ENCODE results near the gene PMEPA1.
"Not testable (repeated sequence)": the region's sequence is repeated elsewhere in the genome, so short reads cannot be mapped to it uniquely, and the experiment has no call there.

The PMEPA1 gene

DNA sequence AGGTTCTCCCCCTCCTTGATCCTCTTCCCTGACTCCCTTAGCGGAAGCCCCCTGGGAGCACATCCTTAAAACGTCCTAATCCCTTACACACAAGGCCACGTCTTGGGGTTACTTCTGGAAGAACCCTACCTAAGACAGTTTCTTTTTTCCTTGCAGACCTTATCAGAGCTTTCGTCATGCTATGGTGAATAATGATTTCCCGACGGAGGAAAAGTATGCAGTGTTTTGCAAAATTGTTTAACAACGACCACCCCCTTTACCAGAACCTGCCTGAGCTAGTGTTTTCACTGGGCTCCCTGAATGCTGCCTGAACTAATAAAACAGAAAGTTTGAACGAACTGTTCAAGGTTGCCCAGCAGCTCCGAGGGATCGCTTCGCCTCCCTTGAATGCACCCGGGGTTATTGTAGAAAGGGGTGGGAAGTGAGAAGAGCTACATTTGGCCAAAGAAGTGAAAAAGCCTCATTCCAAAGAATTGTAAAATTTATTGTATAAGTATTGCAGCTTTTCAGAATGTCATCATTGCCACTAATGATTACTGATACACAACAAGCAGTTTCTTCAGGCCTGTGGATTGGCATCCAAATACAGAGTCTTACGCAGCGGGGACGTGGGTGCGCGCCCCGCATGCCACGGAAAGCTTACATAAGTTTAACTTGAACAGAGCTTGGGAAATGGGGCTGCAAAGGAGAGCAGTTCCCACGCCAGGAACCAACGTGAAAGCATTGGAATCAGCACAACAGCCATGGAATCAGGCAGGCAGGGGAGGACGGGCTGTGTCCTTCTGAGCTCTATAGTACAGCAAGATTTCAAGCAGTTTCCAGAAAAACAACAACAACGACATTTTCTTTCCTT is 61.7 kb downstream of the PMEPA1 start:
- DNase-seq: no peak

DNA sequence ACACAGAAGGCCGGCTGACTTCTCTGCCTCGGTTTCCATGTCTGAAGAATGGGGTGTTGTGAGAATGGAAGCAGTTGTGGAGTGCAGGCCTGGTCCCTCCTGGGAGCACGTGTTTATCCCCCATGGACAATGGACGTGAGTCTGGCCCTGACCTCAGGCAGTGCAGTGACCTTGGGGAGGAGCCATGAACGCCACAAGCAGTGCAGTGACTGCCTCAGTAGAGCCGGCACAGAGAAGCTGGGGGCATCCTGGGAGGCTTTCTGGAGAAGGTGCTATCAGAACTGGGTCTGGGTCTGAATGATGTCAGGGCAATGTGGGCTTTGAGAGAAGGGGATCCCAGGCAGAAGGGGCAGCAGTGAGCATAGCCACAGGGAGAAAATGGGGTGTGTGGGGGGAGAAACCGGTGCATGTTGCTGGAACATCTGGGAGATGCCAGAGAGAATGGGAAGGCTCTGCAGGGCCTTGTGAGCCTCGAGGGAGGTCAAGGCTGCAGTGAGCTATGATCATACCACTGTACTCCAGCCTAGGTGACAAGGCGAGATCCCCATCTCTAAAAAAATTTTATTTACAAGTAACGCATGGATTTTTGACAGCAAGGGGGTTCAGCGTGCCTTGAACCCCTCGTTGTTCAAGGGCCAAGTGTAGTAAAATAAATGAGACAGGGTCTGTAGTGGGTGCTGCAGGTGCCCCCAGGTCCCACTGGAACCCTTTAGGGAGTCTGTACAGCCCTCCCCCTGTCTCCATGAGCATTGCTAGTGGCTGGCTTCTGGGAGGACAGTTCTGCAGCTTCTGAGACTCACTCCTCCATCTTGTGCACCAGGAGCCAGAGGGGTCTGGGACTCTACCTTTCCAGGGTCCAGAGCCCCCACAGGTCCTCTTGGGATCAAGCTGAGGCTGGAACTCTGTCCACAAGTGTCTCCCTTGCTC is 62.5 kb downstream of the PMEPA1 start:
- no peak for DNase-seq

DNA sequence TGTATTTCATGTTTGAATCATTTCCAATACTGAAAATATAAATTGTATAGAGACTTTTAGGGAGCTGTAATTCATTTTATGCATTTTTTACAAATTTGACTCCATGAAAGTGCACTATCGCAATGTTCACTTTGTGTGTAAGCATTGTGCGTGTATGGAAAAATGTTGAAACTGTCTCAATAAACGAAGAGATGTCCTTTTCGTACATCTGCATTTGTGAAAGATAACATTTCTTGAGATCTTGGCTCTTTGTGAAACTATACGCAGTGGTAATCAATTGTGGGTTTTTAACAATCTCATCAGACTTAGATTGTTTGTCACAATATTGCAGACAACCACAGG is 70.9 kb downstream of the PMEPA1 start:
- no peak for DNase-seq

DNA sequence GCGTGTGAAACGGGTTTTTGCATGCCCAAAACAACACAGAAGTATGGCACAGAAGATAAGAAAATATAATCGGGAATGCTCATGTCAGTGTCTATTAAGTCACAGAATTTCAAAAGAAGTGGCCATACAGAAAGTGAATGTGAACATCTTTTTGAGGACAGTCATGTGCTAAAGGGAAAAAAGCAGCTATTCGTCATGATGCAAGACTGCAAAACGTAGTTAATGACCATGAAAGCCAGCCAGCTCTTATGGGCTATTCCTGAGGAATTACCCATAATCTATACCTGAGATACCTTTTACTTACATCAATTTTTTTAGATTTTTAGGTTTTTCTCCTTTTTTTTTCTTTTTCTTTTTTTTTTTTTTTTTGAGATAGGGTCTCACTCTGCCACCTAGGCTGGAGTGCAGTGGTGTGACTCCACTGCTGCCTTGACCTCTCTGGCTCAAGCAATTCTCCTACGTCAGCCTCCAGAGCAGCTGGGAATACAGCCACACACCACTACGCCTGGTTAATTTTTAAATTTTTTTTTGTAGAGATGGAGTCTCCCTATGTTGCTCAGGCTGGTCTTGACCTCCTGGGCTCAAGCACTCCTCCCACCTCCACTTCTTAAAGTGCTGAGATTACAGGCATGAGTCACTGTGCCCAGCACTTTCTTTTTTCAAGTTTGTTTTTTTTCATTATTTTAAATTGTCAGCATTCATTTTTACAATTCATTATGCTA is 71.5 kb downstream of the PMEPA1 start:
- DNase-seq: no peak

DNA sequence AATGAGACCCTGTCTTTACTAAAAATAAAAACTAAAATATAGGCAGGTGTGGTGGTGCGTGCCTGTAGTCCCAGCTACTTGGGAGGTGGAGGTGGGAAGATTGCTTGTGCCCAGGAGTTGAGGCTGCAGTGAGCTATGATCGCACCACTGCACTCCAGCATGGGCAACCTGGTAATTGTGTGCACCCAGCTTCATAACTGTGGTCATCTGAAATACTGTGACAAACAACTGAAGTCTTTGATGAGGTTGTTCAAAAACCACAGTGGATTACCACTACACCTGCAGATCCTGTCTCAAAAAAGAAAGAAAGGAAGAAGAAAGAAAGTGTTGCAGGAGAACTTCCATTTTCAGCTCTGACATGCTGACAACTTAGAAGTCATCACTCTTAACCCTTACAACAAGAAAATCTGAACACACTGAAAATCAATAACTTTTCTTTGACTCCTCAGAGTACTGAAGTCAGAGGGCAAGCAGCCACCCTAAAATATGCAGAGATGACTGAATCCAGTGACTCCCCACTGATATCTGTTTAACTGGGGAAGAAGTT is 75.8 kb downstream of the PMEPA1 start:
- DNase-seq: no peak

DNA sequence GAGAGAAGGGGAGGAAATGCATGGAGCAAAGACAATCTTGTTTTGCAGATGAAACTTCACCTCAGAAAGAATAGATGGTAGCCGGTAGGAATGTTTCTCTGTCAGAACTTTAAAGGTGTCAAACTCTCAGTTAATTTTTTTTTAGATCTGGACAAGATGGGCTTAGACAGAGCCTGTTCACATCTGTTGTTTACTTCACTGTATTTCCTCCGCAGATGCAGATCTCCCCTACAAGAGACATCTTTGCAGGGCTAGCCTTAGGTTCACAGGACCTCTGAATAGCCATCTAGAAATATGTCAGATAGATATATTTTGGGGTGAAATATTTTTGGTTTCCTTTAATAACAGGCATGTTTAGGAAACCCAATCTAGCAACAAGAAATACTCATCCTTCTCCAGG is 77.5 kb downstream of the PMEPA1 start:
- DNase-seq: no peak

DNA sequence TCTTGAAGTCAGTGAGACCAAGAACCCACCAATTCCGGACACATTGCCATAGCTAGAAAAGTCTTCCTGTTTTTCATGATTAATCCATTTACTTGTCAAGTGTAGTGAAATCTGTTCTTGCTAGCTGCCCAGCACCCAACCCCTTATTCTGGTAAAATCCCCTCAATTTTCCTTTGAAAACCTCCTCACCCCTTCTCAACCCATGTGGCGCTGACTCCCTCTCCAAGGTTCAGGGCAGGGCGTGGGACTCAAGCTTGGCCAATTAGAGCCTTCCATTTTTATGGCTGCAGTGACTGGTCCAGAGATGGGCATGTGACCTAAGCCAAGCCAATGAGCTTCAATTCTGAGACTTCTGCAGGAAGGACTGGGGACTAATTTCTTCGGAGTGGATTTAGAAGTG is 79.8 kb downstream of the PMEPA1 start:
- DNase-seq: peak; percentile 38

DNA sequence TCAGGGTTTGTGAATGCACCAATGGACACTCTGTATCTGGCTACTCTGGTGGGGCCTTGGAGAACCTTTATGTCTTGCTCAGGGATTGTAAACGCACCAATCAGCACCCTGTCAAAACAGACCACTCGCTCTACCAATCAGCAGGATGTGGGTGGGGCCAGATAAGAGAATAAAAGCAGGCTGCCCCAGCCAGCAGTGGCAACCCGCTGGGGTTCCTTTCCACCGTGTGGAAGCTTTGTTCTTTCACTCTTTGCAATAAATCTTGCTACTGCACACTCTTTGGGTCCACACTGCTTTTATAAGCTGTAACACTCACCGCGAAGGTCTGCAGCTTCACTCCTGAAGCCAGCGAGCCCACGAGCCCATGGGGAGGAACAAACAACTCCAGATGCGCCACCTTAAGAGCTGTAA is 80.3 kb downstream of the PMEPA1 start:
- peak; percentile 28 for DNase-seq

DNA sequence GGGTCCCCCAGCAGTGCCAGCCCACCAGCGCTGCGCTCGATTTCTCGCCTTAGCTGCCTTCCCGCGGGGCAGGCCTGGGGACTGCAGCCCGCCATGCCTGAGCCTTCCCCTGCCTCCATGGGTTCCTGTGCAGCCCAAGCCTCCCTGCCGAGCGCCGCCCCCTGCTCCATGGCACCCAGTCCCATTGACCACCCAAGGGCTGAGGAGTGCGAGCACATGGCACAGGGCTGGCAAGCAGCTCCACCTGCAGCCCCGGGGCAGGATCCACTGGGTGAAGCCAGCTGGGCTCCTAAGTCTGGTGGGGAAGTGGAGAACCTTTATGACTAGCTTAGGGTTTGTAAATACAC is 80.9 kb downstream of the PMEPA1 start:
- DNase-seq: not testable (repeated sequence)

DNA sequence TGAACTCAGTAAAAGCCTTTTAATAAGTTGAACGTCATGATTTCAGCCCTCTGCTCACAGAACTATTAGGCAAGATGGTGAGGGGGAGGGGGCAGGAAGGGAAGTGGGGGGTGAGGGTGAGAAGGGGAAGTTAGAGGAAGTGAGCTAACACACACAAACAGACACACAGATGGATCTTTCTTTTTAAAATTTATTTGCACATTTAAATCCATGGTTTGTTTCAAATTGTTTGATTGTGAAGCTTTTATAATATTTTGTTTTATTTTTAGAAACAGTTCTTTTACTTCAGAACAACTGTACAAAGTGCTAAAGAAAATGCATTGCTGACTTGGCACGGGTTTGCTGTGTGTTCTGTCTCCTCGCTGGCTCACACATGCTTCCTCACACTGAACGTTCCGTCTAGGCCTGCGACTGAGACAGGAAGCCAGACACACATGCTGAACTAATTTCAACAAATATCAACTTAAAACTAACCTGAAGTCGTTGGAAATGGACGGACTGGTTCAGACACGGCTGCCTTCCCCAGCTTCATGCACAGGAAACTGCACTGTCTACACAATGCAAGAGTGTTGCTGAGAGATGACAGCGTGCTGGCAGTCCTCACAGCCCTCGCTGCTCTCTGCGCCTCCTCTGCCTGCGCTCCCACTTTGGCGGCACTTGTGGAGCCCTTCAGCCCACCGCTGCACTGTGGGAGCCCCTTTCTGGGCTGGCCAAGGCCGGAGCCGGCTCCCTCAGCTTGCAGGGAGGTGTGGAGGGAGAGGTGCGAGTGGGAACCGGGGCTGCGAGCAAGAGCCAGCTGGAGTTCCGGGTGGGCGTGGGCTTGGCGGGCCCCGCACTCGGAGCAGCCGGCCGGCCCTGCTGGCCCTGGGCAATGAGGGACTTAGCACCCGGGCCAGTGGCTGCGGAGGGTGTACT is 81.5 kb downstream of the PMEPA1 start:
- DNase-seq: peak; percentile 90

DNA sequence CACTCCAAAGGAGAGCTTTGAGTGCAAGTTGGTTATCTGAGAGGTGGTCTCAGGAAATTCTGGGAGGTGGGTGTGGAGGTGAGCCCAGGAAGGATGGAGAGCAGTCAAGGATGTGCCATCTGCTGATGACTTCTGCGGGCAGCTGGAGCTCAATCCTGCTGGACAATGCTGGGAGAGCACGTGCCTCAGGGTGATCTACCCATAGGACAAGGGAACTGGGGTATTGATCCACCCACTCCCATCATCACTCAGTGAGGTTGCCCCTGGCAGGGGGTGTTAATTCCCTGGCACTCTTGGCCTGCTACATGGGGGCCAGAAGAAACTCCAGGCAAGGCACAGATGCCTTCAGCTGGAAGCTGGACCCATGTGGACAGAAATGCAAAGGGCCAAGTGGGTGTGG is 82.5 kb downstream of the PMEPA1 start:
- no peak for DNase-seq

DNA sequence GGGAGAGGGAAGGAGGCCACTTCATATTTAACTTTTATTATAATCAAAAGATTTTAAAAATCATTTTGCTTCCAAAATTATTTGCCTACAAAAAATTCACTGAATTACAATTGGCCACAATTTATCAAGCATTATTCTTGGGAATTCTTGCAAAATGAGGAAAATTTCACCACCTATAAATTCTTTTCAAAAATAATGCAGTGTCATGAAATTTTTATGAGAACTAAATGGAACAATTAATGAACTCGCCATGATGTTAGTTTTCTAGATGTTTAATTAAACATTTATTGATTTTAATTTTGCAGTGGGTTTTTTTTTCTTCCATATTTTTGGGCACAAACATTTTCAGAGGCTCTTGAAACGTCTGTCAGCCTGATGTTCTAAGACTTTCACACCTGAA is 83.8 kb downstream of the PMEPA1 start:
- DNase-seq: no peak

DNA sequence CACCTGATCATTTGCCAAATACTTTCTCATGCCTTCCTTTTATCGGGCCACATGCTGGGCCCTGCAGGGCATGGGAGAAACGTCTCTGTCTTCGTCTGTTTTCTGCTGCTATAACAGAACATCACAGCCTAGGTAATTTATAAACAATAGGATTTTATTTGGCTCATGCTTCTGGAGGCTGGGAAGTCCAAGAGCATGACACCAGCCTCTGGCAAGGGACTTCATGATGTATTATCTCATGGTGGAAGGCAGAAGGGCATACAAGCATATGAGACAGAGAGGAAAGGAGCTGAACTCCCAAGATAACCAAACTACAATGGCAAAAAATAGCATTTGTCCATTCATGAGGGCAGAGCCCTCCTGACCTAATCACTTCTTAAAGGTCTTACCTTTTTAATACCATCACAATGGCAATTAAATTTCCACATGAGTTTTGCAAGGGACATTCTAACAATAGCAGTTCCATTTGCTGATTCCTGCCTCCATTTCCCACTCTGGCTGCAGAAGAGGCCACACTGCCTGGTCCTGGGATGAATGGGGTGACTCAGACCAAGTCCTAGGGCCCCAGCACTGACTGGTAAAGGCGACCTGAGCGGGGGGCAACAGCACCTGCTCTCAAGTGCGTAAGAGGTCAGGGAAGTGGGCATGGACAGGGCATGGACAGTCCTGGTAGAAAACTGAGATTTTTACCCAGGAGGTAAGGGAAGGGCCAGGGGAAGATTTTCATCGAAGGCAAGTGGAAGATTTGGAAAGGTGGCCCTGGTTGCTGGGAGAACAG is 84.4 kb downstream of the PMEPA1 start:
- DNase-seq: no peak

DNA sequence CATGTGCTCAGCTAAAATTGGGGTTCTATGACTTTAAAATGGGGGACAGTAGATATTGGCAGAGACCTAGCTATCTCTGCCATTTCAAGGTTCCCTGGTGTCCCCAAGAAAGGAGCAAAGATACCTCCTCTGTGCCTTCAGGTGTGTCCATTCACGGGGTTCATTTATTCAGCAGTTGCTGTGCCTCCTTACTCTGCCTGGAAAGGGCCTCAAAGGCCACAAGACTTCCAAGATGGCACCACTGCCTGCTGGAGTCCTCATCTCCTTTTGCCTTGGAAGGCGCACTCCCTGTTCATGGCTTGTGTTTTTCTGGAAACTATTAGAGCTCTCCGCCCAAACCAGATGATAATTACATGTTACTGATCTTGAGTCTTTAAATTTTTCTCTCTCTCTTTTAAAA is 85.7 kb downstream of the PMEPA1 start:
- no peak for DNase-seq

DNA sequence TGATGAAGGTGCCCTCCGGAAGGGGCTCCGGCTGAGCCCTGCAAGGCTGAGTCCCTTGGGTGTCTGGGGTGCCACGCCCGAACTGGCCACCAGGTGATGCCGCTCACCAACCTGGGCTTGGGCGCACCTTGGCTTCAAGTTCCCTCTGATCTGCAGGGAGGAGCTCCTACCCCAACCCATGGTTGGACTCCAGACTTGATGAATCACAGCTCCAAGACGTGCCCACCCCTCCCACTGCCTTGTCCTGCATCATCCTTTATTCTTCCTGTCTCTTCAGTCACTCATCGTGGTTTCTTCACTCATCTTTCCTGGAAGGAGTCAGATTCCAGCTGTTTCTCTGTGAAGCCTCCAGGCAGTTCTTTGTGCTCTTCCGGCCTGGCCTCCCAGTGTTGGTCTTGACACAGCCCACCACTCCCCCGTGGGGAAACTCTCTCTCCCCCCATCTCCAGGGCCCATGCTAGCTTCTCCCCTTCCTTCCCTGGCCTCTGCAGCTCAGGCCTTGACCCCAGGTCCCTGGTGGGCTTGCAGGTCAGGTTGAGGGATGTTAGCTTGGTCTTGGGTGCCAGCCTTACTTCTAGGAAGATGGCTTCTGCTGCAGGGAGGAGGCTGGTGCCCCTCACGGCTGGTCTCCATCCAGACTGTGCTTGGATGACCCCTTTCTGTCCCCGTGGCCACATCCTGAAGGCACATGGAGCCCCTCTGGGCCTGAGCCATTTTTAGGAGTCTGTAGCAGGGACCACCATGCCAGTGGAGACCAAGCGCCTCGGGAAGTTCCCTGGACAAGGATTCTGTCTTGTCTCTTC is 87.0 kb downstream of the PMEPA1 start:
- peak; percentile 55 for DNase-seq

DNA sequence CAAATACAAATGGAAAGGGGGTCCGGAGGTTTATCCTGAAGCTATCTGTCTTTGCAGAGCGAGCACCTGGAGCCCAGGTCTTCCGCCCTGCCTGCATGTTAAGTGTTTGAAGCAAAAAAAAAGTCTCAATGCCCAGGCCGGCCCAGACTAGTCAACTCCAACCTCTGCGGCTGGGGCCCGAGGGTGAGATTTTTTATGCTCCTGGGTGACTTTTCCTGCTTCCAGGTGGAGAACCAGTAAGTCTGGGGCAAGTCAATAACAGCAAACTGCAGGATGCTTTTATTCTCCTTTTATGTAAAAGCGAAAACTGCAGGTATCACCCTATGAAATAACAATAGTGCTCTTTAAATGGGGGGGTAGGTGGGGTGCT is 87.6 kb downstream of the PMEPA1 start:
- DNase-seq: no peak

DNA sequence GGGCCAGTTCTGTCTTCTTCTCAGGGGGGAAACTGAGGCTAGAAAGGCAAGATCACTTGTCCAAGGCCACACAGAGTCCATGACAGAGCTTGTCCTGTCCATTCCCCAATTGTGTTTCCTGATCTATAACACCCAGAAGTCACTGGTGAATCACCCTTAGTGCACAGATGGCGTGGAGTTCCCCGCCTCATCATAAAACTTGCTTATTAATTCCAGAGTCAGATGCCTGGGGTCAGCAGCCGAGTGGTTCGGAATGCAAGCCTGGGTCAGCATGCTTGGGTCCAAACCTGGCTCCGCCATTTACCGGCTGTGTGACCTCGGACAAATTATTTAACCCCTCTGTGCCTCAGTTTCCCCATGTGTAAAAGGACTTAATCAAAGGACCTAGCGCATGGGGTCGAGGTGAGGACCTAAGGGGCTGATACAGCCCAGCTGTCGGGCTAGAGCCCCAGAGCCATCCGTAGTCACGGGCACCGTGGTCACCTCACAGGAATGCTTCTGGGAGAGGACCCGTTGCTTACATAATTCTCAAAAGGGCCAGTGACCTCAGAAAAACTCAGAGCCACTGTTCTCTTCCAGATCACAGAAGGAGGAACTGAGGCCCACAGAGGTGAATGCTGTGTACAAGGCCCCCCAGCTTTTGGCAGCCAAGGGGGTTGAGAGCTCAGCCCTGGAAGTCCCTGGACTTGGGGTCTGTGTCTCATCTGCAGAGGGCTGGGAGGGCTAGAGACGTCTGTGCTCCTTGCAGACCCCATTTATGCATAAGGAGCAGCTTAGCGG is 88.2 kb downstream of the PMEPA1 start:
- DNase-seq: no peak

DNA sequence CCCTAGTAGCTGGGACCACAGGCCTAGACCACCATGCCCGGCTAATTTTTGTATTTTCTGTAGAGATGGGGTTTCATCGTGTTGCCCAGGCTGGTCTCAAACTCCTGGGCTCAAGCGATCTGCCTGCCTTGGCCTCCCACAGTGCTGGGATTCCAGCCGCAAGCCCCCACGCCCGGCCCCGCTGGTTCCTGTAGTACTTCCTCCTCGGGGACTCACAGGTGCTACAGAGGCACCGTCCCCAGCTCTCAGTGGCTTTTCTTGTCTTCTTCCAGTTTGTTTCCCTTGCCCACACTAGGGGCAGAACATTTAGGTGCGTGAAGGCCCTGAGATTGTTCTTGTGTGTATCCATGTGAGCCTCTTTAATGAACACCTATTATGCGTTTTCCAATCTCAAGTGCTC is 88.8 kb downstream of the PMEPA1 start:
- peak; percentile 28 for DNase-seq

DNA sequence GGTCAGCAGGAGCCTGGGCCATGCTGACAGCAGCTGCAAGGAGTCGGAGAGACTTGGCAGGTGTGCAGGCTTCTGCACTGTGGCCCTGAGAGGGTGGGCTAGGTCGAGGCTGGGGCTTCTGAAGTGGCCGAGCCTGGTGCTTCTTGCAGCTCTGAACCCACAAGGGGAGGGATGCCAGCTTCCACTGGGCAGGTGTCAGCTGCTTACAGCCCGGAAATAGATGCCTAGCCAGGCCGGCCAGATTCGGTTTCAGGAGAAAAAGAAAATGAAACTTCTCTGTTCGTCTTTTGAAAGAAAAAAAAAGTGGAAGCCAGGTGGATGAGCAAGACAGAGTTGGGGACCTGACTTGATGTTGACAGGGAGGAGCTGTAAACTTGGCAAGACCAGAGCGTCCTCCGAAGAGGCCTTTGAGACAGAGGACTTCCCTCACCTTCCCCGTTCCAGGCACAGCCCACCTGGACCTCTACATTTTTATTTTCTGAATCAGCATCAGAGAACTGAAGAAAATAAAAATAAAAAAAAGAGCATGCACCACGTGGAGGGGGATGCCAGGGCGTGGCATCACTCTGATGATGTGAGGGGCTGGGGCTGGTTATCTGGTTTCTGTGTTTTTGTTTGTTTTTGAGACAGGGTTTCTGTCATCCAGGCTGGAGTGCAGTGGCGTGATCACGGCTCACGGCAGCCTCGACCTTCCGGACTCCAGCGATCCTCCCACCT is 89.4 kb downstream of the PMEPA1 start, which contains the start of gene ZBP1:
Gene ZBP1 (minus strand): TSS at position 153 of the 717 bp plus-strand sequence. CDS start 131 bp downstream, at position 22.
- no peak for DNase-seq
